HepG2 (cell line): ENCODE measurements around the gene P2RY12. TPM values are rescaled to one million over a fixed set of nuclear protein-coding genes. Genes with fewer than 3 reads are reported as not detected.

ENCODE experiments used
- ATAC-seq: fragments of 200-7000 bp; cut with Tn5 transposase; 3 replicates; pipeline ENCODE4 v1.9.1; 2020; ENCODE audit warnings: mild to moderate bottlenecking, moderate library complexity
- BruUV-seq: library from RNA; stranded (reverse); fragments of 400-500 nt; replicated peaks from 2 replicates; lab custom pipeline; 2021; lab: Mats Ljungman, UMichigan
- CTCF ChIA-PET: fragments of 300-600 bp; formaldehyde crosslinking; extraction: SDS; loops from one replicate; lab custom pipeline; 2021; ENCODE audit warnings: low total read pairs, inconsistent platforms, low intra/inter-chr PET ratio; lab: Yijun Ruan, JAX
- POLR2A ChIA-PET: fragments of 350-600 bp; sonication (Branson Sonifier 250); formaldehyde crosslinking; loops from one replicate; lab custom pipeline; 2020; ENCODE audit warnings: antibody characterized with exemption, inconsistent platforms; lab: Yijun Ruan, JAX
- DNase-seq: peaks from one replicate; pipeline ENCODE4 v3.0.0-alpha.2; 2015; ENCODE audit warnings: low spot score
- FAIRE-seq: peaks from 3 replicates; lab custom pipeline; 2011; peaks lifted over from hg19 to GRCh38; lab: Jason Lieb, UNC
- H2AFZ ChIP-seq: one replicate; pipeline ENCODE4 v1.6.1; 2011; ENCODE audit warnings: low read length, inconsistent platforms
- H3K27ac ChIP-seq: fragments of 300-600 bp; 3 replicates; pipeline ENCODE4 v1.8.0; 2011; ENCODE audit warnings: mixed run types, mild to moderate bottlenecking, mixed read lengths, low read length, inconsistent platforms; ENCODE audit not compliant: insufficient read depth; ENCODE audit errors: extremely low read length
- H3K27me3 ChIP-seq, 2 experiments: fragments of 200-600 bp in 1 of 2; 2 replicates in 1 of 2; 3 replicates in 1 of 2; pipeline versions ENCODE4 v1.6.0 to v1.8.0; 2011; ENCODE audit warnings: low read length in 2 of 2, mild to moderate bottlenecking in 2 of 2, moderate library complexity in 2 of 2, inconsistent platforms in 1 of 2; ENCODE audit not compliant: insufficient read depth in 2 of 2, control insufficient read depth in 1 of 2
- H3K36me3 ChIP-seq, 2 experiments: fragments of 200-600 bp in 1 of 2; replicated peaks in 1 of 2; 2 replicates in 1 of 2; 3 replicates in 1 of 2; pipeline versions ENCODE4 v1.5.1 to v1.8.0; 2011; ENCODE audit warnings: low read length in 2 of 2, inconsistent platforms in 1 of 2; ENCODE audit not compliant: insufficient read depth in 2 of 2, control insufficient read depth in 1 of 2
- H3K4me1 ChIP-seq: 2 replicates; pipeline ENCODE4 v1.5.1; 2012; ENCODE audit warnings: low read length, inconsistent platforms; ENCODE audit not compliant: insufficient read depth
- H3K4me2 ChIP-seq: 2 replicates; pipeline ENCODE4 v1.6.0; 2011; ENCODE audit warnings: low read depth, low read length, inconsistent platforms
- H3K4me3 ChIP-seq, 3 experiments: fragments of 200-600 bp in 1 of 3; sonication (generic), shearing (Covaris generic) in 1 of 3; replicated peaks in 1 of 3; 2 replicates each; pipeline ENCODE4 v1.5.1; 2011 to 2016; ENCODE audit warnings: low read length in 3 of 3, inconsistent platforms in 2 of 3, low read depth in 2 of 3, mild to moderate bottlenecking in 2 of 3, control low read depth in 1 of 3, mixed read lengths in 1 of 3; ENCODE audit not compliant: insufficient read depth in 1 of 3
- H3K79me2 ChIP-seq: one replicate; pipeline ENCODE4 v1.6.1; 2011; ENCODE audit warnings: low read length, inconsistent platforms; ENCODE audit not compliant: insufficient read depth
- H3K9ac ChIP-seq: 2 replicates; pipeline ENCODE4 v1.6.0; 2011; ENCODE audit warnings: mild to moderate bottlenecking, low read depth, low read length, inconsistent platforms; ENCODE audit not compliant: insufficient read depth
- H3K9me3 ChIP-seq: 2 replicates; pipeline ENCODE4 v1.5.1; 2012; ENCODE audit warnings: mild to moderate bottlenecking, low read length
- H4K20me1 ChIP-seq: 2 replicates; pipeline ENCODE4 v1.6.0; 2011; ENCODE audit warnings: inconsistent platforms, mild to moderate bottlenecking, low read length, moderate library complexity; ENCODE audit not compliant: insufficient read depth
- CBX5 ChIP-seq: sonication (generic); formaldehyde crosslinking; IDR thresholded peaks from 2 replicates; pipeline ENCODE4 v1.4.0; 2020; ENCODE audit warnings: missing genetic modification reagents, borderline replicate concordance
- CREM ChIP-seq, 2 experiments: sonication (generic) in 1 of 2; formaldehyde crosslinking in 1 of 2; IDR thresholded peaks; 2 replicates each; pipeline versions ENCODE4 v1.4.0 to v1.6.1; 2016 to 2020; ENCODE audit warnings: antibody characterized with exemption in 1 of 2, mild to moderate bottlenecking in 1 of 2, missing genetic modification reagents in 1 of 2
- HMG20B ChIP-seq: conservative IDR thresholded peaks from 2 replicates; pipeline ENCODE4 v1.6.1; 2016; ENCODE audit warnings: missing genetic modification reagents, missing compliant biosample characterization
- HNRNPK ChIP-seq: fragments of 200-400 bp; formaldehyde crosslinking; IDR thresholded peaks from 2 replicates; pipeline ENCODE4 v1.6.1; 2018; ENCODE audit warnings: low read length, low read depth, moderate library complexity, mild to moderate bottlenecking; ENCODE audit not compliant: poor library complexity, severe bottlenecking
- NR2F1 ChIP-seq, 2 experiments: fragments of 450-650 bp in 1 of 2; formaldehyde crosslinking in 1 of 2; IDR thresholded peaks; 2 replicates each; pipeline versions ENCODE4 v1.5.0 to v1.6.1; 2016 to 2020; ENCODE audit warnings: mild to moderate bottlenecking in 1 of 2, missing compliant biosample characterization in 1 of 2, missing genetic modification reagents in 1 of 2, moderate library complexity in 1 of 2
- PAF1 ChIP-seq: IDR thresholded peaks from 2 replicates; pipeline ENCODE4 v1.6.1; 2016; ENCODE audit warnings: missing genetic modification reagents, missing compliant biosample characterization
- ZNF235 ChIP-seq: sonication (generic); formaldehyde crosslinking; IDR thresholded peaks from 2 replicates; pipeline ENCODE4 v1.8.1; 2023; ENCODE audit warnings: mild to moderate bottlenecking, missing genetic modification reagents, borderline replicate concordance
- ZNF460 ChIP-seq: sonication (generic); formaldehyde crosslinking; IDR thresholded peaks from 2 replicates; pipeline ENCODE4 v1.5.1; 2020; ENCODE audit warnings: missing genetic modification reagents, mild to moderate bottlenecking, borderline replicate concordance
- ZNF619 ChIP-seq: sonication (generic); formaldehyde crosslinking; IDR thresholded peaks from 2 replicates; pipeline ENCODE4 v1.4.0; 2020; ENCODE audit warnings: mild to moderate bottlenecking, missing genetic modification reagents
- ZNF879 ChIP-seq: sonication (generic); formaldehyde crosslinking; IDR thresholded peaks from 2 replicates; pipeline ENCODE4 v1.8.1; 2023; ENCODE audit warnings: missing genetic modification reagents
- WGBS: methylation state at CpG from one replicate; pipeline ENCODE4 v1.1.6; 2017; ENCODE audit warnings: low lambda C conversion rate; 5-methylcytosine and 5-hydroxymethylcytosine counted together
- in situ Hi-C: cut with HindIII; loops from 2 replicates; pipeline ENCODE4 v1.10.0; 2017; ENCODE audit warnings: low pct_unique_long_range_greater_than_20kb; ENCODE audit not compliant: extremely low pct_ligation_motif_present
- intact Hi-C: fragments of 100-400 bp; cut with micrococcal nuclease; formaldehyde crosslinking; loops from one replicate; pipeline ENCODE4 v1.10.0; 2022; ENCODE audit not compliant: unreplicated experiment
- polyA plus RNA-seq, 8 experiments: library from polyadenylated mRNA; depleted of rRNA in 3 of 8; stranded (reverse) in 7 of 8; unstranded in 1 of 8; fragments of >200 nt; fragmentation: Illumina TruSeq in 4 of 8; extraction: Trizol in 4 of 8; gene quantifications; 2 replicates each; pipeline versions ENCODE4 v1.2.1 to v1.2.3, GENCODE V29; 2011 to 2016; ENCODE audit warnings: low read depth in 4 of 8, missing spikeins in 1 of 8, mixed read lengths in 1 of 8; ENCODE audit not compliant: insufficient read depth in 1 of 8
- total RNA-seq, 5 experiments: library from RNA; depleted of rRNA; stranded (reverse); fragments of >200 nt; fragmentation: Illumina TruSeq; extraction: Trizol; gene quantifications; 2 replicates each; pipeline ENCODE4 v1.2.3, GENCODE V29; 2016; ENCODE audit warnings: low read depth in 1 of 5
- TF ChIP-seq, protein P1 (sequence below): fragments of 450-650 bp; IDR thresholded peaks from 2 replicates; pipeline ENCODE4 v1.6.1; 2016

The P2RY12 gene
- total and polyA plus RNA-seq, 2 of the 13 experiments (the other 11 are each of a cell fraction or from before 2014, with no cell fraction given), result not detected

DNA sequence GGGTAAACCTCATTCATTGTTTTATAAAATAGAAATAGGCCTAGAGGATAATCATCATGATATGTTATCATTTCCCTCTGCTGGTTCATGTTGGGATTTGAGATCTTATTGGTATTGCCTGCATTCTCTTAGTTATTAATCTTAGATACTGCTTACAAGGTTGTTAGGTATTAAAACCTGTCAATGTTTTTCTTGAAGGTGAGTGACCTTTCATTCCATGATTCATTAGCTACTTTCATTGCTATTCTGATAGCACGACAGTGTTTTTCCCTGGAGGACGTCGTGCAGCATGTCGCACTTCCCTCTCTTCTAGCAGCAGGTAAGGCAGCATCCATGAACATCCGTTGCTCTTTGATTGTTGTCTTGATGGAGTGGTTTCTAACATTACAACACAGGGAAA is 17.1 kb downstream of the P2RY12 start (continued):
- TF ChIP-seq NR2F1 (CRISPR knock-in tag; IDR thresholded peaks at IDR 0.05), result no peak

DNA sequence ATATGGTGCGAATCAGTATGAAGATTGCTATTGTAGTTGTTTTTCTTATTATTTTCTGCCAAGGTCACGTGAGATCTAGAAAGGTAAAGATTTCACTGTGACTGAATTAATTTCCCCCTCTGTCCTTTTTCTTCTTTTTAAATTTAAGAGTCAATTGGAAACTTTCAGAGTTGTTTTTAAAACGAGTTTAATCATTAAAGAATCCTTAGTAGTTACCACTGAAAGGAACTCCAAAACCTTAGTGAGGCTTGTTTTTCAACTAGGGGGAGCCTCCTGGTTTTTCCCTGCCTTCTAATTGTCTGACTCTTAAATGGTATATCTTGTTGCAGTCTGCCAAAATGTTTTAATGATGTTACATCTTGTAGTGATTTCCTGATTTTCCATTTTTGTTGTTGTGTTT is 17.6 kb downstream of the P2RY12 start:
- no peaks in the 10 kb centered on the region for H3K27me3 ChIP-seq
- no peak for ATAC-seq
- ChIA-PET CTCF (no interaction called here), POLR2A (no interaction called here)
- no peak overlapping the region for H3K9ac ChIP-seq
- H3K36me3 ChIP-seq, result no peaks in the 10 kb centered on the region
- H4K20me1 ChIP-seq, result no peaks in the 10 kb centered on the region
- H3K4me3 ChIP-seq, result no peak overlapping the region
- H3K9me3 ChIP-seq, result no peaks in the 10 kb centered on the region
- no peak overlapping the region for H3K27ac ChIP-seq
- H3K4me2 ChIP-seq, result no peak overlapping the region
- FAIRE-seq, result no peak
- no TSS peak for BruUV-seq
- DNase-seq, result no peak
- 31% methylated on average over 3 of the region's 3 CpGs for WGBS
- TF ChIP-seq CREM (IDR thresholded peaks at IDR 0.05) (no peak), CREM (CRISPR knock-in tag; IDR thresholded peaks at IDR 0.05) (no peak), ZNF235 (CRISPR knock-in tag) (no peak), HMG20B (no peak), CBX5 (CRISPR knock-in tag) (no peak), ZNF619 (CRISPR knock-in tag) (no peak)
- no peaks in the 10 kb centered on the region for H3K4me1 ChIP-seq
- H2AFZ ChIP-seq, result no peak overlapping the region
- intact Hi-C loops, result no loop called here
- in situ Hi-C loops, result no loop called here
- H3K79me2 ChIP-seq, result no peaks in the 10 kb centered on the region

DNA sequence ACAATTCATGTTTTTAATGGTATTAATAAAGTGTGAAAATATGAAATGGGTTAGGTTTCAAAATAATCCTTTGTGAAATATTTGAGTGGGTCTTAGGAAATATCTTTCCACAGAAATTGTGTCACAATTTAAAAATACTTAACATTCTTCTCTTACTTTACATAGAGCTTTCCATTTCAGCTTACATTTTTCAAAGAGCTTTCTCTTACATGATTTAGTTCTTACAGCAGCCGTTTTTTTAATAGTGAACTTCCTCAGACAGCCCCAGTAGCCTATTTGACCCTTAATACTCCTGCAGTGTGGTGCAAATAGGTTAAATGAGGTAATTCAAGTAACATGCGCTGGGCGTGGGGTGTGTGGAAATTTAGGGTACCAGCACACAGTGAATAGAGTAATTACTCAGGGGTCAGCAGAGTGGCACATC is 21.8 kb downstream of the P2RY12 start:
- ATAC-seq, result no peak
- no peak overlapping the region for H3K4me3 ChIP-seq
- no peaks in the 10 kb centered on the region for H3K79me2 ChIP-seq
- no peak overlapping the region for H3K4me2 ChIP-seq
- DNase-seq, result no peak
- WGBS, result 26% methylated on average over 3 of the region's 3 CpGs
- no peaks in the 10 kb centered on the region for H3K27me3 ChIP-seq
- no peak overlapping the region for H3K27ac ChIP-seq
- intact Hi-C loops, result no loop called here
- FAIRE-seq, result no peak
- no peaks in the 10 kb centered on the region for H3K9me3 ChIP-seq
- ChIA-PET POLR2A (no interaction called here), CTCF (no interaction called here)
- H3K4me1 ChIP-seq, result no peaks in the 10 kb centered on the region
- no peaks in the 10 kb centered on the region for H3K36me3 ChIP-seq
- no TSS peak for BruUV-seq
- H2AFZ ChIP-seq, result no peak overlapping the region
- H3K9ac ChIP-seq, result no peak overlapping the region
- no peaks in the 10 kb centered on the region for H4K20me1 ChIP-seq
- in situ Hi-C loops, result no loop called here
- no peak for TF ChIP-seq HNRNPK
- TF ChIP-seq ZNF460 (CRISPR knock-in tag), result no peak
- TF ChIP-seq, protein P1, sequence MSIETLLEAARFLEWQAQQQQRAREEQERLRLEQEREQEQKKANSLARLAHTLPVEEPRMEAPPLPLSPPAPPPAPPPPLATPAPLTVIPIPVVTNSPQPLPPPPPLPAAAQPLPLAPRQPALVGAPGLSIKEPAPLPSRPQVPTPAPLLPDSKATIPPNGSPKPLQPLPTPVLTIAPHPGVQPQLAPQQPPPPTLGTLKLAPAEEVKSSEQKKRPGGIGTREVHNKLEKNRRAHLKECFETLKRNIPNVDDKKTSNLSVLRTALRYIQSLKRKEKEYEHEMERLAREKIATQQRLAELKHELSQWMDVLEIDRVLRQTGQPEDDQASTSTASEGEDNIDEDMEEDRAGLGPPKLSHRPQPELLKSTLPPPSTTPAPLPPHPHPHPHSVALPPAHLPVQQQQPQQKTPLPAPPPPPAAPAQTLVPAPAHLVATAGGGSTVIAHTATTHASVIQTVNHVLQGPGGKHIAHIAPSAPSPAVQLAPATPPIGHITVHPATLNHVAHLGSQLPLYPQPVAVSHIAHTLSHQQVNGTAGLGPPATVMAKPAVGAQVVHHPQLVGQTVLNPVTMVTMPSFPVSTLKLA, result no peak
- TF ChIP-seq ZNF879 (CRISPR knock-in tag), result no peak
- no peak for TF ChIP-seq PAF1 (CRISPR knock-in tag)
